Stimulated activated CD4-positive, alpha-beta T cell treated with anti-CD3 and anti-CD28 coated beads, Interleukin-12 subunit alpha, Interleukin-12 subunit beta, amount 100 ng/mL, for 48 hours (primary cell): ENCODE measurements around the gene PNLIPRP1.

Experiments
- DNase-seq, 3 donors: peaks; one replicate each; pipeline ENCODE4 v3.0.0-alpha.2; 2020; ENCODE audit warnings: low read depth in 2 of 3, low spot score in 1 of 3

PNLIPRP1 gene

GRCh38 chr10:116599991-116600390, 9.2 kb downstream of the PNLIPRP1 start:
- DNase-seq, result no peak

- DNase-seq, result no peak
Measured at GRCh38 chr10:116602648-116603400, 12.1 kb downstream of the PNLIPRP1 start.

- no peak for DNase-seq
Measured at GRCh38 chr10:116606061-116606483, 15.3 kb downstream of the PNLIPRP1 start.

GRCh38 chr10:116607336-116607735, 16.6 kb downstream of the PNLIPRP1 start:
- no peak for DNase-seq

- DNase-seq, result no peak
Measured at GRCh38 chr10:116608686-116609594, 18.2 kb downstream of the PNLIPRP1 start.

GRCh38 chr10:116610443-116611152, 19.8 kb downstream of the PNLIPRP1 start:
- no peak for DNase-seq

- no peak for DNase-seq
Measured at GRCh38 chr10:116611153-116611545, 20.4 kb downstream of the PNLIPRP1 start.

- DNase-seq, result no peak
Measured at GRCh38 chr10:116612107-116612769, 21.5 kb downstream of the PNLIPRP1 start.

- no peak for DNase-seq
Measured at GRCh38 chr10:116613471-116613870, 22.7 kb downstream of the PNLIPRP1 start.

- no peak for DNase-seq
Measured at GRCh38 chr10:116614796-116615195, 24.0 kb downstream of the PNLIPRP1 start.

GRCh38 chr10:116615199-116615776, 24.5 kb downstream of the PNLIPRP1 start:
- no peak for DNase-seq

- no peak for DNase-seq
Measured at GRCh38 chr10:116620423-116621400, 30.0 kb downstream of the PNLIPRP1 start, which contains the start of gene PNLIPRP2. Gene PNLIPRP2, plus strand, starts transcription at chr10:116620953.

- no peak for DNase-seq
Measured at GRCh38 chr10:116621476-116621875, 30.7 kb downstream of the PNLIPRP1 start.

GRCh38 chr10:116621934-116622655, 31.3 kb downstream of the PNLIPRP1 start:
- DNase-seq, result no peak

- no peak for DNase-seq
Measured at GRCh38 chr10:116625845-116626244, 35.1 kb downstream of the PNLIPRP1 start.

GRCh38 chr10:116626815-116627214, 36.1 kb downstream of the PNLIPRP1 start:
- DNase-seq, result no peak

- no peak for DNase-seq
Measured at GRCh38 chr10:116627386-116627933, 36.7 kb downstream of the PNLIPRP1 start.

- DNase-seq, result no peak
Measured at GRCh38 chr10:116629340-116629739, 38.6 kb downstream of the PNLIPRP1 start.
